K562 (cell line): ENCODE measurements around the gene RALGAPA2. TPM values are rescaled to one million over a fixed set of nuclear protein-coding genes. Genes with fewer than 3 reads are reported as not detected.

Source experiments
- ATAC-seq: fragments of 200-7000 bp; cut with Tn5 transposase; 3 replicates; pipeline ENCODE4 v1.9.1; 2020; ENCODE audit warnings: moderate library complexity
- BruUV-seq: library from RNA; stranded (reverse); fragments of 400-500 nt; replicated peaks from 2 replicates; lab custom pipeline; 2021; lab: Mats Ljungman, UMichigan
- CTCF ChIA-PET: fragments of 300-600 bp; formaldehyde crosslinking; extraction: SDS; loops from one replicate; lab custom pipeline; 2021; ENCODE audit warnings: low intra/inter-chr PET ratio; lab: Yijun Ruan, JAX
- POLR2A ChIA-PET: fragments of 300-600, 350-650 bp; sonication (Branson Sonifier 250); formaldehyde crosslinking; extraction: SDS; loops from one replicate; lab custom pipeline; 2021; ENCODE audit warnings: antibody characterized with exemption, inconsistent platforms; lab: Yijun Ruan, JAX
- DNase-seq, 4 experiments: peaks; one replicate each; pipeline versions ENCODE4 v3.0.0 to v3.0.0-alpha.2; 2011 to 2018; ENCODE audit warnings: low spot score in 3 of 4, mixed read lengths in 3 of 4; ENCODE audit errors: extremely low read depth in 1 of 4
- FAIRE-seq: peaks from 2 replicates; lab custom pipeline; 2011; peaks lifted over from hg19 to GRCh38; lab: Jason Lieb, UNC
- H2AFZ ChIP-seq: 2 replicates; pipeline ENCODE4 v1.6.0; 2011; ENCODE audit warnings: low read depth, low read length, control low read depth, inconsistent platforms
- H3K27ac ChIP-seq: fragments of 200-600 bp; 3 replicates; pipeline ENCODE4 v1.8.0; 2011; ENCODE audit warnings: low read depth, mild to moderate bottlenecking, control low read depth, inconsistent platforms, low read length, moderate library complexity, mixed read lengths; ENCODE audit errors: extremely low read depth
- H3K27me3 ChIP-seq, 2 experiments: fragments of 300-600 bp in 1 of 2; 2 replicates in 1 of 2; 3 replicates in 1 of 2; pipeline versions ENCODE4 v1.6.0 to v1.8.0; 2011; ENCODE audit warnings: inconsistent platforms in 2 of 2, low read length in 2 of 2, mild to moderate bottlenecking in 1 of 2, mixed read lengths in 1 of 2, moderate library complexity in 1 of 2; ENCODE audit not compliant: control insufficient read depth in 2 of 2, insufficient read depth in 2 of 2
- H3K36me3 ChIP-seq: fragments of 300-600 bp; 3 replicates; pipeline ENCODE4 v1.8.0; 2011; ENCODE audit warnings: mild to moderate bottlenecking, low read length, inconsistent platforms; ENCODE audit not compliant: control insufficient read depth, insufficient read depth
- H3K4me1 ChIP-seq, 2 experiments: fragments of 200-600 bp in 1 of 2; replicated peaks in 1 of 2; 2 replicates in 1 of 2; 3 replicates in 1 of 2; pipeline versions ENCODE4 v1.5.1 to v1.8.0; 2011; ENCODE audit warnings: inconsistent platforms in 2 of 2, low read length in 2 of 2, mild to moderate bottlenecking in 1 of 2, mixed read lengths in 1 of 2, moderate library complexity in 1 of 2; ENCODE audit not compliant: control insufficient read depth in 2 of 2, insufficient read depth in 2 of 2
- H3K4me2 ChIP-seq: 2 replicates; pipeline ENCODE4 v1.6.1; 2011; ENCODE audit warnings: low read length, control low read depth, inconsistent platforms, mixed read lengths; ENCODE audit not compliant: insufficient read depth
- H3K4me3 ChIP-seq: fragments of 200-600 bp; sonication (generic), shearing (Covaris generic); 2 replicates; pipeline ENCODE4 v1.5.1; 2016; ENCODE audit warnings: control low read depth, inconsistent platforms
- H3K79me2 ChIP-seq: fragments of 200-600 bp; 3 replicates; pipeline ENCODE4 v1.8.0; 2011; ENCODE audit warnings: low read length, inconsistent platforms; ENCODE audit not compliant: control insufficient read depth, insufficient read depth
- H3K9ac ChIP-seq, 2 experiments: 2 replicates each; pipeline versions ENCODE4 v1.6.0 to v1.6.1; 2011; ENCODE audit warnings: low read depth in 2 of 2, low read length in 2 of 2, control low read depth in 1 of 2, inconsistent platforms in 1 of 2, mild to moderate bottlenecking in 1 of 2, mixed read lengths in 1 of 2; ENCODE audit not compliant: insufficient read depth in 1 of 2
- H3K9me1 ChIP-seq: one replicate; pipeline ENCODE4 v1.6.0; 2011; ENCODE audit warnings: inconsistent platforms, mild to moderate bottlenecking, low read length, moderate library complexity; ENCODE audit not compliant: control insufficient read depth, insufficient read depth
- H3K9me3 ChIP-seq: replicated peaks from 2 replicates; pipeline ENCODE4 v1.5.1; 2011; ENCODE audit warnings: low read depth, low read length, inconsistent platforms; ENCODE audit not compliant: control insufficient read depth, insufficient read depth
- H4K20me1 ChIP-seq: replicated peaks from 2 replicates; pipeline ENCODE4 v1.6.1; 2011; ENCODE audit warnings: low read length, inconsistent platforms, mixed read lengths; ENCODE audit not compliant: control insufficient read depth, insufficient read depth
- FOXM1 ChIP-seq, 2 experiments: fragments of 450-650 bp in 1 of 2; sonication (generic) in 1 of 2; formaldehyde crosslinking in 1 of 2; IDR thresholded peaks; 2 replicates each; pipeline versions ENCODE4 v1.6.1 to v1.9.0; 2017 to 2022; ENCODE audit warnings: low read depth in 2 of 2, mild to moderate bottlenecking in 2 of 2, missing genetic modification reagents in 1 of 2, moderate library complexity in 1 of 2
- KDM4B ChIP-seq, 2 experiments: fragments of 450-650 bp in 1 of 2; sonication (generic) in 1 of 2; IDR thresholded peaks; 2 replicates each; pipeline ENCODE4 v1.6.1; 2016 to 2017; ENCODE audit warnings: borderline replicate concordance in 2 of 2, antibody characterized with exemption in 1 of 2, low read depth in 1 of 2, mild to moderate bottlenecking in 1 of 2
- KLF10 ChIP-seq: fragments of 250-450 bp; sonication (Bioruptor Pico); IDR thresholded peaks from 2 replicates; pipeline ENCODE4 v1.6.1; 2021; ENCODE audit warnings: matching md5 sums
- POLR2G ChIP-seq: fragments of 200-400 bp; formaldehyde crosslinking; IDR thresholded peaks from 2 replicates; pipeline ENCODE4 v1.6.1; 2017; ENCODE audit warnings: low read depth, mild to moderate bottlenecking, antibody characterized with exemption, low read length, moderate library complexity
- RFX7 ChIP-seq: fragments of 250-450 bp; sonication (Bioruptor Pico); IDR thresholded peaks from 2 replicates; pipeline ENCODE4 v1.5.1; 2021; ENCODE audit warnings: mild to moderate bottlenecking
- U2AF1 ChIP-seq: fragments of 200-400 bp; formaldehyde crosslinking; optimal IDR thresholded peaks from 2 replicates; pipeline ENCODE3; 2017; ENCODE audit warnings: mild to moderate bottlenecking, low read depth, low read length, moderate library complexity
- ZNF184 ChIP-seq: sonication (generic); formaldehyde crosslinking; IDR thresholded peaks from 2 replicates; pipeline ENCODE4 v1.5.0; 2020; ENCODE audit warnings: missing genetic modification reagents
- WGBS: fragments of 100-300 bp; shearing (Covaris generic); methylation state at CpG from one replicate; pipeline ENCODE4 v1.1.6; 2016; ENCODE audit warnings: low coverage, mixed read lengths; ENCODE audit not compliant: insufficient coverage; ENCODE audit errors: missing lambda C conversion rate; 5-methylcytosine and 5-hydroxymethylcytosine counted together
- in situ Hi-C: fragments of 300-500 bp; cut with MboI; formaldehyde crosslinking; loops from 4 replicates; pipeline ENCODE4 v1.15.0; 2018; ENCODE audit warnings: inconsistent platforms, mixed read lengths
- intact Hi-C: fragments of 100-400 bp; cut with micrococcal nuclease; formaldehyde crosslinking; loops from 2 replicates; pipeline ENCODE4 v1.14.2; 2022
- polyA plus RNA-seq, 8 experiments: library from polyadenylated mRNA; depleted of rRNA in 4 of 8; stranded (reverse) in 5 of 8; unstranded in 3 of 8; fragments of >200 nt; fragmentation: Nextera tagmentation in 2 of 8; fragmentation: Illumina TruSeq in 1 of 8; extraction: Ambion mirVana in 2 of 8; extraction: Trizol in 1 of 8; gene quantifications; 2 replicates each; pipeline versions ENCODE4 v1.2.1 to v1.2.3, GENCODE V29; 2011 to 2014; ENCODE audit warnings: inconsistent platforms in 1 of 8, missing spikeins in 1 of 8
- total RNA-seq, 7 experiments: library from RNA; depleted of rRNA in 6 of 7; stranded (reverse); fragments of >200 nt in 6 of 7; fragmentation: Illumina TruSeq in 2 of 7; extraction: Trizol in 2 of 7; gene quantifications; 2 replicates each; pipeline versions ENCODE4 v1.2.1 to v1.2.3, GENCODE V29; 2011 to 2021; ENCODE audit warnings: low replicate concordance in 1 of 7

Gene RALGAPA2
- total and polyA plus RNA-seq, 9 of the 15 experiments (the other 6 are each of a cell fraction or from before 2014, with no cell fraction given) = 0.35 to 2.7 (median 1.4) TPM

DNA sequence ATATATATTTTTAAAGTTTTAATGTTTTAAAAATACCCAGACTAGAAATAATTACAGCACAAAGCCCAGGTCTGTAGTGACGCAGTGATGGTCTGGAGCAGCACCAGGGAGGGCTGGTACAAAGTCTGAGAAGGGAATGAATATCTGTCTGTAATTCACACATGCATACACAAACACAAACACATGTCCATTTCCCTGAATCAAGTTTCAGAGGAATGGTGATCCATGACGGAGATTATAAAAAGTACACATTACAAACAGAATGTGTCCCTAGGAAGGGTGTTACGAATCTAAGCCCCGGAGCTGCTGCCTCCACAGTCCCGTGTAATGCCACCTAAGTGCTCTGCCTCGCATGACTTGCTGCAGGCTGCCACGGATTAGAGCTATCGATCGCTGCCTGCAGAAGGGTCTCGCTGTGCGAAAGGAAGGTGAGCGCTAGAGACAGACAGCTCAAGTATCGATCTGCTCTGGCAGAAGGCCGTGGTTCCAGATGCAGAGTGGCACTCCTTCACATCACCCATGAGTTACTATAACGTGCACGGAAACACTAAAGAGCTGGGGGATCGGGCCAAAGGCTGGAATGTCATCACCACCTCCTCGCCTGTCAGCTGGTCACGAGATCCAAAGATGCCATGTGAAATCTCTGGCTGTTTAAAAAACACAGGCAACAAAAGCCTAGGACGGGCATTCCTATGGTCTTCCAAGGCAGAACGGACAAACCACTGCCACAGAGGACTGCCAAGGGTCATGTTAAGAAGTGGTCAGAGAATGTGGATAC lies 257.4 kb downstream of the RALGAPA2 start:
- POLR2A ChIA-PET = no interaction called here
- Histone ChIP-seq H3K27me3 (peaks cover 2 to 25% of the 10 kb centered on the region in 2 experiments; a peak in 2 of 5 replicates), H3K9me3 (no peaks in the 10 kb centered on the region), H3K9me1 (no peaks in the 10 kb centered on the region), H3K36me3 (no peaks in the 10 kb centered on the region), H3K4me1 (peaks cover 0 to 3% of the 10 kb centered on the region in 2 experiments; a peak in 1 of 5 replicates), H3K4me2 (no peak overlapping the region), H3K9ac (no peak overlapping the region), H2AFZ (no peak overlapping the region), H3K27ac (no peak overlapping the region), H3K4me3 (no peak overlapping the region), H4K20me1 (no peaks in the 10 kb centered on the region), H3K79me2 (no peaks in the 10 kb centered on the region)
- DNase-seq (no peak), FAIRE-seq (no peak), ATAC-seq (no peak)
- BruUV-seq = no TSS peak
- TF ChIP-seq KDM4B (IDR thresholded peaks at IDR 0.05; ENCODE audit: borderline replicate concordance in 2 of 2, low read depth in 1 of 2) = no peak
- no peak for TF ChIP-seq POLR2G
- no peak for TF ChIP-seq U2AF1
- TF ChIP-seq KLF10 (CRISPR knock-in tag) = no peak
- TF ChIP-seq RFX7 (CRISPR knock-in tag) = no peak
- no peak for TF ChIP-seq FOXM1 (IDR thresholded peaks at IDR 0.05; ENCODE audit: low read depth)
- TF ChIP-seq FOXM1 (CRISPR knock-in tag; IDR thresholded peaks at IDR 0.05; ENCODE audit: low read depth) = no peak
- TF ChIP-seq ZNF184 (CRISPR knock-in tag) = no peak
- CTCF ChIA-PET = no interaction called here
- intact Hi-C loops (no loop called here), in situ Hi-C loops (no loop called here)
- WGBS = 8% methylated on average over 18 of the region's 21 CpGs
